NK-92 (cell line): Measurements from ENCODE around the gene WARS2.
"Not testable (repeated sequence)": the region's sequence is repeated elsewhere in the genome, so short reads cannot be mapped to it uniquely, and the experiment has no call there.

Experiments used
- DNase-seq: peaks from one replicate; lab custom pipeline; 2025; ENCODE audit not compliant: unreplicated experiment; lab: John Stamatoyannopoulos, UW

Gene WARS2

DNA sequence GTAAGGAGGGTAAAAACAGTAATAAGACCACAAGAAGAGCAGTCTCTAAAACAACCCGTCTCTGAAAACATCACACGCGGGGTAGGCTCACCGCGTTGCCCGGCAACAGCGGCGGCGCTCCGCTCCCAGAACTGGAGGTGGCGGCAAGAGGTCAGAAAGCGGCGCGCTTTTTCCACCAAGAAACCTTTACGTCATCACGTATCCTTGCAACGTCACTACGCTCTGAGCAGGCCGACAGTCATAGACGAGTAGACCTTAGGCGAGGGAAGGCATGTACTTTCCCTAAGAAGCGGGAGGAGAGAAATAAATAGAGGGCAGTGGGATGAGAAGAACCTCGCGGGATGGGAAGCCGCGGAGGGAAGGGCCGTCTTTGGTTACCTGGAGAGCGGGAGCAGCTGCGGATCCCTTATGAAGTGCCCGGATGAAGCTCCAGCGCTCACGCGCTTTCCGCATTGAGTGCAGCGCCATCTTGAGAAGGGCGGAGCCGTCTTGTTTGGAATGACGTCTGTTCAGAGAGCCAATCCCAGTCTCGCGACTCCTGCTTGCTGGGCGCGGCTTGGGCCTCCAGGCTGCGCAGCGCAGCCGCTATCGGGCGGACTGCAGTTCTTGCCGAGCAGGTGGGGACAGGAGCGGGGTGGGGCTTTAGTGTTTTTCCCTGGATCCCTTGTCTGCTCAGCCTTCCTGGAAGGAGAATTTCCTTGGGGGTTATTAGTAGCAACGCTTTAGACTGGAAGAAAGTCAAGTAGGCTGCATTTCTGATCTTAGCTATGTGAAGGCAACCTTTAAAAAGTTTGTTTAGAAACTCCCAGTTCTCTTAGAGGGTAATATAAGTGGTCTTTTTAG is at the start of gene WARS2:
Gene WARS2, minus strand, starts transcription at position 477 of the 843 bp plus-strand sequence. Its CDS starts 9 bp downstream, at position 468.
- peak; percentile 70 for DNase-seq

DNA sequence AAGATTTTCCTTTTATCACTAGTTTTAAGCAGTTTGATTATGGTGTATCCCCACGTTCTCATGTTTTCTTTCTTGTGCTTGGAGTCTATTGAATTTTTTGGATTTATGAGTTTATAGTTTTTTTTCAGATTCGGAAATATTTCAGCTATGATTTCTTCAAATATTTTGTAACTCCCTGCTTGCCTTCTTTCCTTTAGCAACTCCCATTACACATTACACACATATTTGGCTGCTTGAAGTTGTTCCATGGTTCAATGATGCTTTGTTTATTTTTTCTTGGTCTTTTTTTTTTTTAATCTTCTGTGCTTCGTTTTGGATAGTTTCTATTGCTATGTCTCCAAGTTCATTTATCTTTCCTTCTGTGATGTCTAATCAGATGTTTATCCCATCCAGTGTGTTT is 48.5 kb upstream of the WARS2 start:
- no peak for DNase-seq

DNA sequence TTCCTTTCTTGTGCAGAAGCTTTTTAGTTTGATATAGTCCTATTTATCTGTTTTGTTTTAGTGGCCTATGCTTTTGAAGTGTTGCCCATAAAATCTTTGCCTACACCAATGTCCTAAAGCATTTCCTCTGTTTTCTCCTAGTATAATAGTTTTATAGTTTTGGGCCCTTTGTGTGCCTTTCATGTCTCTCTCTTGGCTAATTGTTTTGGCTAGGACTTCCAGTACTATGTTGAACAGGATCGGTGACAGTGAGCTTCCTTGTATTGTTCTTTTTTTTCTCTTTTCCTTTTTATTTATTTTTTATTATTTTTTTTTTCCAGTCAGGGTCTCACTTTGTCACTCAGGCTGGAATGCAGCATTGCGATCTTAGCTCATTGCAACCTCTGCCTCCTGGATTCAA is 47.0 kb upstream of the WARS2 start:
- no peak for DNase-seq

DNA sequence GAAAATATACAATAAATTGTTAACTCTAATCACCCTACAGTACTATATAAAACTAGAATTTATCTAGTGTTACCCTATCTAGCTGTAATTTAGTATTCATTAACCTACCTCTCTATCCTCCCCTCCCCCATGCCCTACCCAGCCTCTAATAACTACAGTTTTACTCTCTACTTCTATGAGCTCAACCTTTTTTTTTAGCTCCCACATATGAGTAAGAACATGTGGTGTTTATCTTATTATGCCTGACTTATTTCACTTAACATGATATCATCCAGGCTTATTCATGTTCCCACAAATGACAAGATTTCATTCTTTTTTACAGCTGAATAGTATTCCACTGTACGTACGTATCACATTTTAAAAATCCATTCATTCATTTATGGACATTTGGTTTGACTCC is 46.0 kb upstream of the WARS2 start:
- DNase-seq, result no peak

DNA sequence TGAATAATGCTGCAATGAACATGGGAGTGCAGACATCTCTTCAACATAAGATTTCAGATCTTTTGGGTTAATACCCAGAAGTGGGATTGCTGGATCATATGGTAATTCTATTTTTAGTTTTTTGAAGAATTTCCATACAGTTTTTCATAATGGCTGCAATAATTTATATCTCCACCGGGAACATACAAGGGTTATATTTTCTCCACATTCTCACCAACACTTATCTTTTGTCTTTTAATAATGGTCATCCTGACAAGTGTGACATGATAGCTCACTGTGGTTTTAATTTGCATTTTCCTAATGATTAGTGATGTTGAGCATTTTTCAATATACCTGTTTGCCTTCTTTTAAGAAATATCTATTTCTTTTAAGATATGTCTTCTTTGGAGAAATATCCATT is 44.5 kb upstream of the WARS2 start:
- no peak for DNase-seq

DNA sequence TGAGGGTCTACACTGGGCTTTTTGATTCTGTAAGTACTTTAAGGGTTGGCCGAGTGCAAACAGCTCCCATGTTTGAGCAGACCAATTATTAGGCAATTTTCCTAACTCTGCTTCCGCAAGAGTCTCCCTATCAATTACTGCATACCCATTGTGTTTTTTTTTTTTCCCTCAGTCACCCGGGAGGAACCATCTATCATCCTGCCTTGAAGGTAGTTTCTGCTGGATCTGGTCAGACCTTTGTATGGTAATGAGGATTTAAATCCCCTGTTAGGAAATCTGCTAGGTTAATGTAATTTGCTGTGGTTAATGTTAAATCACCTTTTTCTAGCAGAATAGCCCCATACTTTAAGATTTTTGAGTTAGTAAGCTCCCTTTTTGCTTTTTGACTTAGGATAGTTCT is 40.8 kb upstream of the WARS2 start:
- no peak for DNase-seq

DNA sequence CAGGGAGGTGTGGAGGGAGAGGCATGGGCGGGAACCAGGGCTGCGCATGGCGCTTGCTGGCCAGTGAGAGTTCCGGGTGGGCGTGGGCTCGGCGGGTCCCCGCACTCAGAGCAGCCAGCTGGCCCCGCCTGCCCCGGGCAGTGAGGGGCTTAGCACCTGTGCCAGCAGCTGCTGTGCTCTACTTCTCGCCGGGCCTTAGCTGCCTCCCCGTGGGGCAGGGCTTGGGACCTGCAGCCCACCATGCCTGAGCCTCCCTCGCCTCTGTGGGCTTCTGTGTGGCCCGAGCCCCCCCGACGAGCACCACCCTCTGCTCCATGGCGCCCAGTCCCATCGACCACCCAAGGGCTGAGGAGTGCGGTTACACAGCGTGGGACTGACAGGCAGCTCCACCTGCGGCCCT is 38.6 kb upstream of the WARS2 start:
- no peak for DNase-seq

DNA sequence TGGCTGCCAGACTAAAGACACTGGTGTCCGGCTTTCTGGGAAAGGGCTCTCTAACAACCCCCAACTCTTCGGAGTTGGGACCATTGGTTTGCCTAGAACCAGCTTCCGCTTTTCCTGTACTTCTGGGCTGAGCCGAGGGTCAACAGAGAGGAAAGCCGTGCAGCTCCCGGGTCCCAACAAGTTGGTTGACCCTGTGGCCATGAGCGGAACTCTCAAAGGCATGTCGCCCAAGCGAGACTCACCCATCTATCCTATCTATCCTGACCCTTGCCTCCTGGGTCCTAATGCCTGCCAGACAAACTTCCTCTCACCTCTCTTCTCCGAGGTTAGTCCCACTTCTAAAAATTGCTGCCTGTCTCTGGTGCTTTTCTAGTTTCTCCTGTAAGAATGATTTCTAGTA is 32.5 kb upstream of the WARS2 start:
- not testable (repeated sequence) for DNase-seq

DNA sequence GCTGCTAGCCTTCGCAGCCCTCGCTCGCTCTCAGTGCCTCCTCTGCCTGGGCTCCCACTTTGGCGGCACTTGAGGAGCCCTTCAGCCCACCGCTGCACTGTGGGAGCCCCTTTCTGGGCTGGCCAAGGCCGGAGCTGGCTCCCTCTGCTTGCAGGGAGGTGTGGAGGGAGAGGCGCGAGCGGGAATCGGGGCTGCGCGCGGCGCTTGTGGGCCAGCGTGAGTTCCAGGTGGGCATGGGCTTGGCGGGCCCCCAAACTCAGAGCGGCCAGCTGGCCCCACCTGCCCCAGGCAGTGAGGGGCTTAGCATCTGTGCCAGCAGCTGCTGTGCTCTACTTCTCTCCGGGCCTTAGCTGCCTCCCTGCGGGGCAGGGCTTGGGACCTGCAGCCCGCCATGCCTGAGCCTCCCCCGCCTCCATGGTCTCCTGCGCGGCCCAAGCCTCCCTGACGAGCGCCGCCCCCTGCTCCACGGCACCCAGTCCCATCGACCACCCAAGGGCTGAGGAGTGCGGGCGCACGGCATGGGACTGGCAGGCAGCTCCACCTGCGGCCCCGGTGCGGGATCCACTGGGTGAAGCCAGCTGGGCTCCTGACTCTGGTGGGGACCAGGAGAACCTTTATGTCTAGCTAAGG is 31.0 kb upstream of the WARS2 start:
- DNase-seq, result not testable (repeated sequence)

DNA sequence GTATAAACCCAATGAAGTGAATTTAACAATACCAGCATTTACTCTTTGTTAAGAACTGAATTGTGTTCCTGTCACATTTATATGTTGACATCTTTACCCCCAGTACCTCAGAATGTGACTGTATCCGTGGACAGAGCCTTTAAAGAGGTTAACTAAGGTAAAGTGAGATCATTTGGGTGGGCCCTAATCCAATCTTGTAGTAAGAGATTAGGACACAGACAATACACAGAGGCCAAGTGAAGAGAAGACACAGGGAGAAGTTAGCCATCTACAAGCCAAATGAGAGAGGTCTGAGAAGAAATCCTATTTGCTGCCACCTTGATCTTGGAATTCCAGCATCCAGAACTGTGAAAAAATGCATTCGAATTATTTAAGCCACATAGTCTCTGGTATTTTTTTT is 22.9 kb upstream of the WARS2 start:
- DNase-seq, result no peak

DNA sequence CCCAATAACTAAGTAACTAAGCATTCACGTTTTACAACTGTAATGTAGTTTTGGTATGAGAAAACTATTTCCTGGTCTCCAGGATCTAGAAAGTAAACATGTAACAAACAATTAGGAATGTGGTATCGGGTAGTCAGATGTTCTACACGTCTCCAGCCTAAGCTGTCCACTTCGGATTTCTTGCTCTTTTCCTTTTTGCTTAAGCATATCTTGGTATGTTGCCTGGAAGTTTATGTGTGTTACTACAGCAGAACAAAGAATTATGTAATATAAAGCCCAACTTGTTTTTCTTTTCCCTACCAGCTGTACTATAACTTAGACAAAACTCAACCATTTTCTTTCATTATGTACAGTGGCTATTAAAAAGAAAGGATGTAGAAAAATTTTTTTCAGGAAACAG is 20.4 kb upstream of the WARS2 start:
- no peak for DNase-seq

DNA sequence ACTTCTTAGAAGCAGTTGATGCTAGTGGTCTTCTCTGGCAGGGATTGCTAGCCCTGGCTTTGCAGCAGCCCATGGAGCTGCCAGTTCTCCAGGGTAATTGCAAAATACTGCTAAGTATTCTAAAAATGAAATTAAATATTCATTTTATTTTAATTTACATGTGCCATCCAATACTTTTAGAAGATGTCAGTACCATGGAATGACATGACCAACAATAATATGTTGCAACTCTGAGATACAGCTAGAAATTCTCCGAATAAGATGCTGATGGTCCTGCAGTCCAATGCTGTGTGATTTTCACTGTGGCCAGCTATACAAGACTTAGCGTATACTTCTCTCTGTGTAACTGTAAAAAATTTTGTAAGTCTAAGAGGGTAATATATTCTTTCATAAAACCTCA is 20.0 kb upstream of the WARS2 start:
- DNase-seq, result no peak

DNA sequence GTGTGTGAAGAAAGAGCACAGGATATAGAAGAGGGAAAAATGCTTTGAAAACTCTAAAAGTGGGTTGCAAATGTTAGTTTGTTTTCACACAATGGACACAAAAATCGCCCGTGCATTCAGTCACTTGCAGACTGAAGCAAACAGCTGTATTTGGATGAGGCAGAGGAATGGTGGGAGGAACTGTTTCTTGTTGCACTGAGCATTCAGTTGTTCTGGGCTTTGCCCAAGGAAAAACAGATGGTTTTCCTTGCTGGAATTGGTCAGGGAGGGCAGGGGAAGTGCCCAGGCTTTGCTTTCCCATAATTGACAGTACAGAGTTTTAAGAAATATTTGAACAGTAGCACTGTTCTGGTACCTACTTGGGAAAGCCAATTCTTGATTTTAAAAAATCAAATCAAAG is 19.5 kb upstream of the WARS2 start:
- DNase-seq, result no peak

DNA sequence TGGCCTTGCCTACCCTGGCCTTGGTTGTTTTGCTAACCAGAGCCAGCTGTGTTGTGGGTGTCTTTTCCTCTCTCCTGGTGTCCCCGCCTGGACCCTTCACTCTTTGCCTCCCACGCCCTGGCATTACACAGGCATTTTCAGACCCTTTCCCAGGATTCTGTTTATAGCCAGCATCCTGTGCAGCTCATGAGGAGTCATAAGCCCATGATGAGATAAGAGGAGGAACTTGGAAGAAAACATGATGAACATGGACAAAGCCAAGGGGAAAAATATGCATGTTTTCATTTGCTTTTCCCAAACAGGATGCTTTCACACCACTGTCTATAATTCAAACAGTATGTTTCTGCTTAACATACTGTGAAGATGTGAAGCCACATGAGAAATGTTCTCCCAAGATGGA is 18.7 kb upstream of the WARS2 start:
- DNase-seq, result no peak

DNA sequence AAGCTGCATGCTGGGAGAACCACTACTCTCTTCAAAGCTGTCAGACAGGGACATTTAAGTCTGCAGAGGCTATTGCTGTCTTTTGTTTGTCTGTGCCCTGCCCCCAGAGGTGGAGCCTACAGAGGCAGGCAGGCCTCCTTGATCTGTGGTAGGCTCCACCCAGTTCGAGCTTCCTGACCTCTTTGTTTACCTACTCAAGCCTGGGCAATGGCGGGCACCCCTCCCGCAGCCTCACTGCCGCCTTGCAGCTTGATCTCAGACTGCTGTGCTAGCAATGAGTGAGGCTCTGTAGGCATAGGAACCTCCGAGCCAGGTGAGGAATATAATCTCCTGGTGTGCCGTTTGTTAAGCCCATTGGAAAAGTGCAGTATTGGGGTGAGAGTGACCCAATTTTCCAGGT is 16.3 kb upstream of the WARS2 start:
- not testable (repeated sequence) for DNase-seq

DNA sequence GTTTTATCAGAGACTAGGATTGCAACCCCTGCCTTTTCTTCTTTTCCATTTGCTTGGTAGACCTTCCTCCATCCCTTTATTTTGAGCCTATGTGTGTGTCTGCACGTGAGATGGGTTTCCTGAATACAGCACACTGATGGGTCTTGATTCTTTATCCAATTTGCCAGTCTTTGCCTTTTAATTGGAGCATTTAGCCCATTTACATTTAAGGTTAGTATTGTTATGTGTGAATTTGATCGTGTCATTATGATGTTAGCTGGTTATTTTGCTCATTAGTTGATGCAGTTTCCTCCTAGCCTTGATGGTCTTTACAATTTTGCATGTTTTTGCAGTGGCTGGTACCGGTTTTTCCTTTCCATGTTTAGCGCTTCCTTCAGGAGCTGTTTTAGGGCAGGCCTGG is 14.6 kb upstream of the WARS2 start:
- DNase-seq, result not testable (repeated sequence)

DNA sequence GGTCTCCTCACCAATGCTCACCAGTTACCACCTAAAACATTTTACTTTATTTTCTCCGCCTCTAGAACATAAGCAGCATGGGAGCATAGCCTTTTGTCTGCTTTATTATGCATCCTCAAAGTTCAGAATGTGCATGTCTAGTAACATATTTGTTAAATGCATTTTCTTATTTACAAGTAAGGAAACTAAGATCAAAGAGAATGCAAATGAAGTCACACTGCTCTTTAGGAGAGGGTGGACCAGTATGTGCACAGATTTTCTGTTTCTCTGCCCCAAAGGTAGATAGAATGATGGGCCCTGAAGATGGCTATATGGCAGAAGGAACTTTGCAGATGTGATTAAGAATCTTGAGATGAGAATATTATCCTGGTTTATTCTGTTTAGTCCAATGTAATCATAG is 9.7 kb upstream of the WARS2 start:
- DNase-seq, result no peak

DNA sequence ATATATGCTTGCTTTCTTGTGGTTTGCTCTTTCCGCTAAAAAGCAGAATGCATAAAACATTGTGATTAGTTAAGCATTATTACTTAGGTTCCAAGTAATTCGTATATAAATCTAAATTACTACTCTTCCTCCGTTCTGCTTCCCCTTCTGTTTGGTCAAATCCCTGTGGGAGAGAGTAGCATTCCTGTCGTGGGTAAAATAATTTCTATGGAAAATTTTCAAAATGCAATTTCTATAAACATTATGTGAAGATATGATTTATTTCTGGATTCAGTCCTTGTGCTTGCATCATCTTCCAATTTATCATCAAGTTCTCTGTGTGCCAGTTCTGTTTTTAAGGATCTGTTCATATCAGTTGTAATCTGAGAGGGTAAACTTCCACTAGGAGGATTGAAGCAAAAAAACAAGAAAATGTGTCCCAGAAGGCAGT is 7.2 kb upstream of the WARS2 start:
- DNase-seq, result no peak

DNA sequence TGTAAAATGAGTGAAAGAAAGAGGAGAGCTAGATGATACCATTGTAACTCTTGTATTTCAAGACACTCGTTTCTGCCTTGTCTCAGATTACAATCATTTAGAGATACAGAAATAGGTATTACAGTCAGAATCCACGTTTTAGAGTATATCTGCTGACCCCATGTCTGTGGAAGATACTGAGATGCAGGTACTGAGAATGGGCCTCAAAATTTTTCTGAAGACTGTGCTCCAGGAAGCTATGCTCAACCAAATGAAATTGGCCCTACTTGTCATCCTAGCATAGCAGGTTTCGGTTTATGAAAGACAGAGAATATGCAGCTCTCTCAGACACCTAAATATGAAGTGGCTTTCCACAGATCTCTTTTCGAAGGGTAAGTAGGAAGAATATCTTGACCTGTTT is 6.0 kb upstream of the WARS2 start:
- DNase-seq, result no peak

DNA sequence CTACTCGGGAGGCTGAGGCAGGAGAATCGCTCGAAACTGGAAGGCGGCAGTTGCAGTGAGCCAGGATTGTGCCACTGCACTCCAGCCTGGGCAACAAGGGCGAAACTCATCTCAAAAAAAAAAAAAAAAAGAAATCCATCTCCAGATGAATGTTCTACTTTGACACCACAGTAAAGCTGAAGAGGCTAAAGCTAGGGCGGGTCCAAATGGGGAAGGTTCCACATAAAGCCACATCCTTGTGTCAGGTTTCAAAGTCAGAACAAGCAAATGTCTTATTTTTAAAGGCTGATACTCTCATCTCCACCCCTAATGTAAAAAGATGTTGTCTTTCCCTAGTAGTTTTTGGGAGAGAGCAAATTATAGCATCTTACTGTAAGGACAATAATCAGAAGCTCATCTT is 4.4 kb upstream of the WARS2 start:
- no peak for DNase-seq

DNA sequence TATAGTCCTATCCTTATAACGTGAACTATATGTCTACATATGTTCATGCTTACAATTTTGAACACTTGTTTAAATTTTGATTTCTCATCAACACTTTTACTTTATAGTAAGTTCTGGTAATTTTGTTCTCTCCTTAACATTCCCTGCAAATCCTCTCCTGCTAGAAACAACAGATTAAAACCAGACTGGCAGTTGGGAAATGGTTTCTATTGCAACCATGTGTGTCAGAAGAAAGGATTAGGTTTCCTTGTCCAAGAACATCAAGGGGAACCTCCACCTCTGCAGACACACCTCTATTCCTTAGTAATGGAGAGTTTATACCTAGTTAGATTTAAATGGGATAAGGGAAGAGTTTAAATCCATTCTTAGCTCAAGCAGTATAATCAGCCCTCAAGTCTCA is 3.3 kb upstream of the WARS2 start:
- DNase-seq, result no peak

DNA sequence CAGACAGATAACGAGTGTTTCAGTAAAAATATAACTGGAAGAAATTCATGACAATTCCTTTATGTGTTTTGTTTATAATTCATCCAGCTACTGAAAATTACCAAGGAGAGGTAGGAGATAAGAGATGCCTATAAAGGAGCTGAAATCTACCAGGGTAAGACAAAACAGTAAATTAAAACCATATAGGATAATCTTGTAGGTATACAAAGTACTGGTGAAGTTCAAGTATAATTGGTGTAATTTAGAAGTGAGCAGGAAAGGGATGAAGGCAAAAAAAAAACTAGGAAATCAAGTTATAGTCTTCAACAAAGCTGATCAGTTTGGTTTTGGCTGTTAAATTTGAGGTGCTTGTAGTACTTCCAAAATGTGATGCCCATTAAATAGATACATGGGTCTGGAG is 1.2 kb upstream of the WARS2 start:
- DNase-seq, result no peak

DNA sequence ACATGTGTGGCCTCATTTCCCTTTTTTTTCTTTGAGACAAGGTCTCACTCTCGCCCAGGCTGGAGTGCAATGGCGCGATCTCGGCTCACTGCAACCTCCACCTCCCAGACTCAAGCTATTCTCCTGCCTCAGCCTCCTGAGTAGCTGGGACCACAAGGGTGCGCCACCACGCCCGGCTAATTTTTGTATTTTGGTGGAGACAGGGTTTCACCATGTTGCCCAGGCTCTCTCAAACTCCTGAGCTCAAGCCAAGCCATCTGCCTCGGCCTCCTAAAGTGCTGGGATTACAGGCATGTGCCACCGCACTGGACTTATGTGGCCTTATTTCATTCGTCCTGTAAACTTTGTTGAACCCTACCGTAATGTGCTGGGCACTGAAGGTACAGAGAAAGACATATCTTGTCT is 569 bp upstream of the WARS2 start:
- no peak for DNase-seq
